Glutamatergic neuron (in vitro differentiated cells): Measurements from ENCODE around the gene MAP7. TPM values are rescaled to one million over a fixed set of nuclear protein-coding genes. Genes with fewer than 3 reads are reported as not detected.
"Not testable (repeated sequence)": the region's sequence is repeated elsewhere in the genome, so short reads cannot be mapped to it uniquely, and the experiment has no call there.

Source experiments
- DNase-seq: peaks from one replicate; pipeline ENCODE4 v3.0.0; 2022
- H3K27ac Mint-ChIP-seq: one replicate; pipeline ENCODE4 v1.8.0; 2020; ENCODE audit warnings: mild to moderate bottlenecking, mixed read lengths, inconsistent platforms; ENCODE audit not compliant: unreplicated experiment
- H3K27me3 Mint-ChIP-seq: one replicate; pipeline ENCODE4 v1.8.0; 2020; ENCODE audit warnings: mild to moderate bottlenecking, moderate library complexity, mixed read lengths, inconsistent platforms; ENCODE audit not compliant: unreplicated experiment
- H3K36me3 Mint-ChIP-seq: one replicate; pipeline ENCODE4 v1.8.0; 2020; ENCODE audit warnings: mild to moderate bottlenecking, mixed read lengths, inconsistent platforms; ENCODE audit not compliant: unreplicated experiment
- H3K4me1 Mint-ChIP-seq: one replicate; pipeline ENCODE4 v1.8.0; 2020; ENCODE audit warnings: mild to moderate bottlenecking, low read depth, mixed read lengths, inconsistent platforms; ENCODE audit not compliant: unreplicated experiment
- H3K4me3 Mint-ChIP-seq: one replicate; pipeline ENCODE4 v1.8.0; 2020; ENCODE audit warnings: mild to moderate bottlenecking, mixed read lengths, inconsistent platforms; ENCODE audit not compliant: unreplicated experiment
- H3K9me3 Mint-ChIP-seq: one replicate; pipeline ENCODE4 v1.8.0; 2020; ENCODE audit warnings: mild to moderate bottlenecking, moderate library complexity, mixed read lengths, inconsistent platforms; ENCODE audit not compliant: unreplicated experiment
- total RNA-seq: library from RNA; stranded (reverse); fragmentation: NEBNext Ultra II Directional; extraction: Animal tissue kit (Norgen Biotek cat#: 25700); gene quantifications from one replicate; pipeline ENCODE4 v1.2.1, GENCODE V29; 2021; ENCODE audit not compliant: unreplicated experiment
- TF ChIP-seq, protein P1 (sequence below): fragments of 200-600 bp; sonication (generic); IDR thresholded peaks from one replicate; pipeline ENCODE4 v1.5.0; 2021; ENCODE audit not compliant: partially characterized antibody, unreplicated experiment

MAP7 gene
- total RNA-seq, 1 donor from 2014 or later, result 2.2 TPM

DNA sequence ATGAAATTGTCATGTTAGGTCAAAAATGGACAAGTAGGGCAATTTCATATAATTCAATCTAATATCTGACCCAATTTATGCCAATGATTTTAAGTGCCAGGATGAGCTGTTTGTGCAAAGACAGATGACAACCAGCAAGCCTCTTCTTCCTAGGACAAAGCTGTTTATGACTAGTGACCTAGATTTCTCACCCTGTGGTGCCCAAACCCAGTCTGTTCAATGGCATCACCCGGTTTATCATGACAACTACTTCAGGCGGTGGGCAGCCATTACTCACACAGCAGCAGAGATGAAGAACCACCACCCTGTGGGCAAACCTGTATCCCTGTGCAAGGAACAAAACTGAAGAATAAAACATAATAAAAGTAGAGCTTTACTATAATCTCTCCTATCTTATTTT is 59.0 kb downstream of the MAP7 start:
- Mint-ChIP-seq H3K4me3 (no peak overlapping the region), H3K27me3 (peaks cover 2% of the 10 kb centered on the region), H3K9me3 (no peaks in the 10 kb centered on the region), H3K4me1 (peaks cover 1% of the 10 kb centered on the region), H3K27ac (no peak overlapping the region), H3K36me3 (no peaks in the 10 kb centered on the region)
- TF ChIP-seq, protein P1, sequence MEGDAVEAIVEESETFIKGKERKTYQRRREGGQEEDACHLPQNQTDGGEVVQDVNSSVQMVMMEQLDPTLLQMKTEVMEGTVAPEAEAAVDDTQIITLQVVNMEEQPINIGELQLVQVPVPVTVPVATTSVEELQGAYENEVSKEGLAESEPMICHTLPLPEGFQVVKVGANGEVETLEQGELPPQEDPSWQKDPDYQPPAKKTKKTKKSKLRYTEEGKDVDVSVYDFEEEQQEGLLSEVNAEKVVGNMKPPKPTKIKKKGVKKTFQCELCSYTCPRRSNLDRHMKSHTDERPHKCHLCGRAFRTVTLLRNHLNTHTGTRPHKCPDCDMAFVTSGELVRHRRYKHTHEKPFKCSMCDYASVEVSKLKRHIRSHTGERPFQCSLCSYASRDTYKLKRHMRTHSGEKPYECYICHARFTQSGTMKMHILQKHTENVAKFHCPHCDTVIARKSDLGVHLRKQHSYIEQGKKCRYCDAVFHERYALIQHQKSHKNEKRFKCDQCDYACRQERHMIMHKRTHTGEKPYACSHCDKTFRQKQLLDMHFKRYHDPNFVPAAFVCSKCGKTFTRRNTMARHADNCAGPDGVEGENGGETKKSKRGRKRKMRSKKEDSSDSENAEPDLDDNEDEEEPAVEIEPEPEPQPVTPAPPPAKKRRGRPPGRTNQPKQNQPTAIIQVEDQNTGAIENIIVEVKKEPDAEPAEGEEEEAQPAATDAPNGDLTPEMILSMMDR, result no peak
- no peak for DNase-seq

DNA sequence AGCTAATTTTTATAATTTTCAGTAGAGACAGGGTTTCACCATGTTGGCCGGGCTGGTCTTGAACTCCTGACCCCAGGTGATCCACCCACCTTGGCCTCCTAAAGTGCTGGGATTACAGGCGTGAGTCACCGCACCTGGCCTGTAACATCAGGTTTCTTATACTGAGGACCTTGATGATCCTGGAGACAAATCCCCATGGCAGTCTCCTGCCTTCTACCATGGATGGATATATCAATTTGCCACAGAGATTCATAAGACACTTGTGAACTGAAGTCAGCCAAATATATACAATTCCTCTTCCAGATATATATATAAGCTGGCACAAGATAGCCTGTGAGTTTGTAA is 60.6 kb downstream of the MAP7 start:
- not testable (repeated sequence) for H3K4me1 Mint-ChIP-seq, H3K4me3 Mint-ChIP-seq, H3K9me3 Mint-ChIP-seq, DNase-seq, H3K27ac Mint-ChIP-seq, H3K36me3 Mint-ChIP-seq, H3K27me3 Mint-ChIP-seq

DNA sequence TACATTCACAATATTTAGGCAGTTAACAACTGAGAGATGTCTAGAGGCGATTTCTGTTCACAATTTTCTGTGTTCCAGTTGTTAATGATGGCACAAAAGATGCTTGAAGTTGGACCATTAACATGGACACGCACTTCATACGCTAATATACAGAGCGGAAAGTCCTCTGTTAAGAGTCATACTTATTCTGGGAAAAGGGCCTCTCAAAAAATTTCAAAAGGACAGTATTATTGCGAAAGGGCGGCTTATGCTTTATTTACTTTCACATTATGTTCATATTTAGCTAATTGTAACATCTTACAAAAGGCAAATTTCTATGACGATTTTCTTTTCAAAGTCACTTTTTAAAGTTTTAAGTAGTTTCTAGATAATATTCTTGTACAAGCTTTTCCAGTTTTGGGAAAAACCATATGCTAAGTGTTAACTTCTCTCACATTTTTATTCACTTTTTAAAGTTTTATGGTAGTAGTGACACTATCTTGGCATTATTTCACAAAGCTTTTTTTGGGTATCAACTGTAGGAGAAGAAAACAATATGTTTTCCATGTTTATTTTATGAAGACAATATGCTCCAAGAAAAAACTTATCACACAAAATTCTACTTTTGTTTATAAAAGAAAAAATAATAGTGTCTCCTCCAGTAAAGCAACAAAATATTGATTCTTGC is 62.3 kb downstream of the MAP7 start:
- no peak overlapping the region for H3K4me3 Mint-ChIP-seq
- no peaks in the 10 kb centered on the region for H3K36me3 Mint-ChIP-seq
- TF ChIP-seq, protein P1, result no peak

DNA sequence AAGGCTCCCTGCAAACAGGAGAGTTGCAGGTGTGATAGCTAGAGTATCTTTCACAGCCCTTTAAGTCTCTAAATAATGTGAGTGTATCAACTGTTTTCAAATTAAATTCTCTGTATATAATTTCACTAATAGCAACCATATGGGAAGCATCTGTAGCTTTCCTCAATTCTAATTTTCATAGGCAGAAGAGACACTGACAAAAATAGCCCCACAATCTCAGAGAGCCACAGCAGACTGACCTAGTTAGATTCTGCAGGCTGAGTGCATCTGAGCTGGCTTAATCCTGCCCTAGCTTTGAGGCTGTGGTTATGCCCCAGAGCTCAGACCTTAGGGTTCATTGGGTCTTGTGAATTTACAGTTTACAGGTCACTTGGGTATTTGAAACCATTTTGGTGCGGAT is 63.9 kb downstream of the MAP7 start:
- Mint-ChIP-seq H3K27ac (no peak overlapping the region), H3K36me3 (no peaks in the 10 kb centered on the region), H3K4me1 (peaks cover 5% of the 10 kb centered on the region), H3K27me3 (no peaks in the 10 kb centered on the region), H3K9me3 (no peaks in the 10 kb centered on the region), H3K4me3 (no peak overlapping the region)
- DNase-seq, result no peak
- TF ChIP-seq, protein P1, result no peak

More for the DNA sequence above, 62.3 kb downstream of the MAP7 start:
- H3K4me1 Mint-ChIP-seq, result peaks cover 5% of the 10 kb centered on the region
- DNase-seq, result no peak
- no peak overlapping the region for H3K27ac Mint-ChIP-seq
- no peaks in the 10 kb centered on the region for H3K9me3 Mint-ChIP-seq
- no peaks in the 10 kb centered on the region for H3K27me3 Mint-ChIP-seq

DNA sequence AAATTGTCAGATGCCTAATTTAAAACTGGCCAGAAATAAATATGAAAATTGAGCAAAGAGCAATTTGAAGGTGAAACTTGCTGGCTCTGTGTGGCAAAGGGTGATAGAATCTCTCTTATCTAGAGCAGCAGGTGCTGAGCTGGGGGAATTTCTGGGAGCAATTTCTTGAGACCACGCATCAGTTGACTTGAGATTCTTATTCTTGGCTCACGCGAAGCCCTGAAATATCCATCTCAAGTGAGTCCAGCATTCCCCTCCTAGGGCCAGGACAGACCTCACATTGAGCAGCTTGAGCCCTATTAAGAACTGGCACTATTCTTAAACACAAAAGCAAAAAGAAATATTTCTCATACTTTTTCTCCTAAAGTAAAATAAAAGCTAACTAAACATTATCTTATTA is 66.3 kb downstream of the MAP7 start:
- TF ChIP-seq, protein P1, result no peak
- no peak for DNase-seq
- Mint-ChIP-seq H3K9me3 (peaks cover under 1% of the 10 kb centered on the region), H3K27me3 (no peaks in the 10 kb centered on the region), H3K27ac (no peak overlapping the region), H3K36me3 (no peaks in the 10 kb centered on the region), H3K4me3 (no peak overlapping the region), H3K4me1 (peaks cover 5% of the 10 kb centered on the region)

DNA sequence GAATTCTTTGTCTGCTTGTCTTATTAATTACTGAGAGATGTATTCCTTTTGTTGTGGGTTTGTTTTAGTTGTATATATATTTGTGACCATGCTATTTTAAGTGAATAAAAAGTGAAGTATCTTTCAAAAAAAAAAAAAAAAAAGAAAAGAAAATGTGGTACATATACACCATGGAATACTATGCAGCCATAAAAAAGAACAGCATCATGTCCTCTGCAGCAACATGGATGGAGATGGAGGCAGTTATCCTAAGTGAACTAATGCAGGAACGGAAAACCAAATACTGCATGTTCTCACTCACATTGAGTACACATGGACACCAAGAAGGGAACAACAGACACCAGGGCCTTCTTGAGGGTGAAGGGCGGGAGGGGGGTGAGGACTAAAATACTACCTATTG is 67.2 kb downstream of the MAP7 start:
- H3K4me1 Mint-ChIP-seq, H3K36me3 Mint-ChIP-seq, H3K27ac Mint-ChIP-seq, H3K4me3 Mint-ChIP-seq, DNase-seq, H3K27me3 Mint-ChIP-seq, H3K9me3 Mint-ChIP-seq: not testable (repeated sequence)
